Activated effector memory CD4-positive, alpha-beta T cell treated with Interleukin-2 at 50 U/mL for 16 hours (primary cell): ENCODE data around the gene DMD.

Experiments
- DNase-seq: peaks from one replicate; pipeline ENCODE4 v3.0.0-alpha.2; 2020

DMD gene

DNA sequence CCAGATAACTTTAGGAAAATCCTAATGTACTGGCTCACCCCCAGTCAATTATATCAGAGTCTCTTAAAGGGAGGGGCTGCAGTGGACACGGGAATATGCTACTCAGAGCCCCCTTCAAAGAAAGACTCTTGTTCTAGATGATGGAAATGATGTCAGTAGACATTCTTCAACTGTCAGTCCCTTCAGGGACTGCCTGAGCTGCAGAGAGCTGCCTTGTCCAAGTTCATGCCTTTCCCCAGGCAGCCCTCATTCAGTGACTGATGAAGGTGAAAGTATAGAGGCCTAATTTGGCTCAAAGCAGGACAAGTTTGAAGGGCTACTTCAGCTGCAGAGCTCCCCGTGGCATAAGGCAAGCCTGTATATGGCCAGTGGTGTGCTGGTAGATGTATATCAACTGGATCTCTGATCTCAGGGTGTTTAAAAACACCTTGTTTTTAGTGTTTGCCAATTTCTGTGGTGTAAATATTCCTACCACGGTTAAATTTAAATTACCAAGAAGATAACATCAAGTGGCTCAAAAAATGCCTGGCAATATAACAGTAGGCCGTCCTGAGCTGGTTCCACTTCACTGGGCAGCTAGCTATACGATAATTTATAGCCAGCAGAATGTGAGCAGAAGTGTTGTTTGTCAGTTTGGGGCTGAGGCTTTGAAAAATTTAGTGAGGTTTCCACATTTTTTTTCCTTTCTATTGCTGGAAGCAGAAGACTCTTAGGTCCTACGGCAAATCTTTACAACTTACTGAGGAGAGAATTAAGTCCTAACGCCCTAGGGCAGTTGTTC, 1390.7 kb downstream of the DMD start:
- DNase-seq = no peak

- DNase-seq = no peak
Observed at GRCh38 chrX:31819455-31819854, 1391.9 kb downstream of the DMD start.

GRCh38 chrX:31811106-31811505, 1400.2 kb downstream of the DMD start:
- no peak for DNase-seq

- DNase-seq = no peak
Observed at GRCh38 chrX:31808357-31808756, 1403.0 kb downstream of the DMD start.

GRCh38 chrX:31807165-31807564, 1404.2 kb downstream of the DMD start:
- no peak for DNase-seq

DNA sequence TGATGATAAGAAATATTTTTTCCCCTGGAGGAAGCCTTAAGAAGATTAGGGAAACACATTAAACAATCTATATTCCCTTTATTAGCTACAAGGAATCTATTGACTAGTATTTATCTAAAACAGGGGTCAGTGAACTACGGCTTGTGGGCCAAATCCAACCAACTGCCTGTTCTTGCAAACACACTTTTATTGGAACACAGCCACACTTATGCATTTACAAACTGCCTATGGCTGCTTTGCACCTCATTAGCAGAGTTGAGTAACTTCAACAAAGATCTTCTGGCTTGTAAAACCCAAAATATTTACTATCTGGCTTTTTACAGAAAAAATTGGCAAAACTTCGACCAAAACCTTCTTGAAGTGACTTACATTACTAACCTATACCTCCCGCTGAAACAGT, 1405.6 kb downstream of the DMD start:
- DNase-seq = no peak

- no peak for DNase-seq
Observed at GRCh38 chrX:31800219-31800618, 1411.1 kb downstream of the DMD start.

- DNase-seq = no peak
Observed at GRCh38 chrX:31796624-31797023, 1414.7 kb downstream of the DMD start.

DNA sequence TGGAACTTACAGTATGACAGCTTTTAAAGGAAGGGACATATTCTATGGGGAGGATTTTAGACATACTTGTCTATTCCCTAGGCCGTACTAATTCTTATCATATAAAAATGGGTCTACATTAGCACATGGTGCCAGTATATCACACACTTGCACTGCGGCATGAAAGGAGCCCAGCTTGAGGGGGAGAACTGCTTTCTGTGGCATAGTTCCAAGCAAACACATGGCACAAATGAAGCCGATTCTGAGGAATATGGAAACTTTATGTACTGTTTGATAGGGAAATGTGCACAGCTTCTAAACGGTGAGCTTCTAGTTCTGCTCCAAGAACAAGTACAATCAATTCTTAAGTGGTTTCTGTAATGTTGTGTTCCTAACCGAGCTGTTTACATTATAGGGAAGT, 1463.9 kb downstream of the DMD start:
- DNase-seq = no peak

GRCh38 chrX:31743004-31743403, 1468.3 kb downstream of the DMD start:
- no peak for DNase-seq

DNA sequence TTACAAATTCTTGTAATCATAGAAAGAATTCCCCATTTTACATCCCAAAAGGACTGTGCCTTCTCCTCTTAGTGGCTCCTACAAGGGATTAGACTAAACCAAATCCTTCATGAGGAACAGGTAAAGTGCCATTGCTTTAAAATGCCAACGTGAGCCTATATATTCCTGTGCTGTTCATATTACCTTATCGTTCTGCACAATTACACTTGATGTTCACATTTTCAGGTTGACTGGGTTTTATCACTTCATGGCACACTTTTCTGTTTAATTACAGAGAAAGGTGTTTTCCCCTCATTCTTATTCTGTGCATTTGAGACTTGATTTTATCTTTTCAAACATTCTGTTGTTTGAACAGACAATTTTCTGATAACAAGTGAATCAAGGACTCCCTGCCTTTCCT, 1493.9 kb downstream of the DMD start:
- no peak for DNase-seq

DNA sequence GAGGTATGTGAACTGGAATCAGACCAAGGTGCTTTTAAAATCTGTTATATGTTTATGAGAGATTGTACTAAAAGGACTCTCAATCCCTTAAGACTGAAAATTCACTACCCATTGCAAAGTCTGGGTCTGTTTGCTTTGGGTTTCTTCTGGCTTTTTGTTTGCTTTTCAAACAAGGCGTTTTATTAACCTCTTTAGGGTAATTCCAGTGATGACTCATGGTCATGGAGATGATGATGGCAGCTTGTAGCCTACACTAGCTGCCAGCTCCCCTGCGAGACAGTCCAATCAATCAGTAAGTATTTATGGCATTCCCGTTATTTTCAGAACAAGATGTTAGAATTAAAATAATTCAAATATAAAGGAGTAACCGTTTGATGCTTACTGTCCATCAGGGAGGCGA, 1495.7 kb downstream of the DMD start:
- DNase-seq = no peak

DNA sequence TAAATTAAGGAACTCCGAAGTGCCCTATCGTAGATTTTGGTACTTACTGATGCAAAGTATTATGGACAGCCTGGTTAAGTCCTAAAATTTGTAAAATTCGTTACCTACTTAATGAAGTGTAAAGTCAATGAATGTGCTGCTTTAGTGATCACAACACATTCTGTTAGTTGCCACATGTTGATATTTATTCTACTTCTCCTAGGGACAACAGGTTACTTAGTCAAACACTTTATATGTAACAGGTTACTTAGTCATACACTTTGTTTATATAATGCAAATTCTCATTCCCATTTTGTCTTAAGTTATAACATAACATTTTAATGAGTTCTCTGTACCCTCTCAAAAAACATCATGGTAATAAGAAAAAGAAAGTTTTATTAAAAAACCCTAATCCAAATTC, 1496.6 kb downstream of the DMD start:
- no peak for DNase-seq

- DNase-seq = no peak
Observed at GRCh38 chrX:31713120-31713519, 1498.2 kb downstream of the DMD start.

- no peak for DNase-seq
Observed at GRCh38 chrX:31711166-31711565, 1500.2 kb downstream of the DMD start.

DNA sequence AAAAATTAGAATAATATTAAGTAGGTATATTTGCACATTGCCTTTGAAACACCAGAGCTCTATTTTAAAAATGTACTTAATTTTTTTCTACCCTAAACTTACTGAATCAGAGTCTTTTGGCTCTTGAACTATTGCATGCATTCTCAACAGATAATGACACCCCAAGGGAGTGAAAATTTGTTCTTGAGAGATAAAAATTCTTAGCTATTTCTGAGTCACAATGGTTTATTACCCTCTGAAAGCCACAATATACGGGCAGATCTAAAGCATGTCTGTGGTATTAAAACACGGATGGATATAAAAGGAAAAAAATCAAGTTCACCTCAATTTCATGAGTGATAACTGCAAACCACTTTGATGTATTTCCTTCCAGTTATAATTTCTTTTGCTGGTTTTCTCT, 1503.2 kb downstream of the DMD start:
- no peak for DNase-seq

DNA sequence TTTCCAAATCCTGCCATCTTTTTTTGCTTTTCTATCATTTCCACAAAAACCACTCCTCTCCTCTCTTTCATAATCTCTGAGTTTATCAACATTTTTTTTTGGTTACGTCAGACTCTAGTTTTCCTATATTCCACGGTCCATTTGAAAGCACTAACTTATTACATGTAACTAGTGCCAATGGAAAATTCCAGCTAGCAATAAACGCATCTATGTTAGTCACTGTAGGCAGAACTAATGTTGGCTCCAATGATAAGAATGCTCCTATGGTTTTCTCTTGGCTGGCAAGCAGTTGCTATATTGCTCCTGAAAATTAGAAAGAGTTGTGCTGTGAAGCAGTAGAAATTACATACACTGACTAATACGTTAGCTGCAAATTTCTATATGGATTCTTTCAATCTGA, 1504.9 kb downstream of the DMD start:
- DNase-seq = no peak

GRCh38 chrX:31705816-31706215, 1505.5 kb downstream of the DMD start:
- no peak for DNase-seq

GRCh38 chrX:31704938-31705337, 1506.4 kb downstream of the DMD start:
- no peak for DNase-seq

GRCh38 chrX:31702222-31702621, 1509.1 kb downstream of the DMD start:
- no peak for DNase-seq

GRCh38 chrX:31697294-31697916, 1513.9 kb downstream of the DMD start:
- DNase-seq = no peak

DNA sequence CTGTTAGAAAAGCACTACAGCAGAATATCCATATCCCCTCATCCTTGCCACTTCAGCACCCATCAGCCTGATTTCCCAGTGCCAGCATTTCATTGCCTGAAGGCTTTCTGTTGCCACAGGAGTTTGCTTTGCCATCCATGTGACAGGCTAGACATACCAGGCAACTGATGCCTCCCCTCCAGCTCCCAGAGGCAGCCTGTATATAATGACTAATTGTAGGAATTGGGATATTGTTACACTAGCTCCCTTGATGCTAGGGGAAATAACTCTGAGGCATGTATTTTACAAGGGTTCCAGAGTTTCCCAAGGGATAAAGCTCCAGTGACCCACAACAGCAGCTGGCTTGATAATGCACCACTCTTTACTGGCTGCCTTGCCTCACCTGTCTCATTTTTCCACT, 1531.5 kb downstream of the DMD start:
- DNase-seq = no peak

DNA sequence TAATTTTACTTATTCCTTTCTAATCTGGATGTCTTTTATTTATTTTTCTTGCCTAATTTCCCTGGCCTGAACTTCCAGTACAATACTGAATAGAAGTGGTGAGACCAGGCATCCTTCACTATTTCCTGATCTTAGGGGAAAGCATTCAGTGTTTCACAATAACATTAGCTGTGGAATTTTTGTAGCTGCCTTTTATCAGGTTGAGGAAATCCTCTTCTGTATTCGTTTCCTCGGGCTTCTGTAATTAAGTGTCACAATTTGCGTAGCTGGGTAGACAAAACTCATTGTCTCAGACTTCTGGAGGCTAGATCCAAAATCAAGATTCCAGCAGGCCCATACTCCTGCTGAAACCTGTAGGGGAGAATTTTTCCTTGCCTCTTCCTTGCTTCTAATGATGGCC, 1541.1 kb downstream of the DMD start:
- DNase-seq = no peak

- no peak for DNase-seq
Observed at GRCh38 chrX:31665454-31665853, 1545.9 kb downstream of the DMD start.

GRCh38 chrX:31663172-31663571, 1548.2 kb downstream of the DMD start:
- DNase-seq = no peak
